HEK293 (cell line): Measurements from ENCODE around the gene ELAVL3.

Experiments used
- GFI1B ChIP-seq: fragments of 450-650 bp; formaldehyde crosslinking; IDR thresholded peaks from 2 replicates; pipeline ENCODE4 v1.5.1; 2016; ENCODE audit warnings: missing biosample characterization, missing genetic modification characterization
- GLIS1 ChIP-seq: fragments of 450-650 bp; formaldehyde crosslinking; IDR thresholded peaks from 2 replicates; pipeline ENCODE4 v1.5.1; 2016; ENCODE audit warnings: missing biosample characterization, missing genetic modification characterization
- KLF16 ChIP-seq: fragments of 450-650 bp; formaldehyde crosslinking; IDR thresholded peaks from 2 replicates; pipeline ENCODE4 v1.5.1; 2017; ENCODE audit warnings: missing biosample characterization, missing genetic modification characterization
- KLF9 ChIP-seq: fragments of 450-650 bp; formaldehyde crosslinking; IDR thresholded peaks from 2 replicates; pipeline ENCODE4 v1.5.1; 2016; ENCODE audit warnings: missing biosample characterization, missing genetic modification characterization, low read depth
- PRDM1 ChIP-seq: fragments of 450-650 bp; formaldehyde crosslinking; IDR thresholded peaks from 2 replicates; pipeline ENCODE4; 2016; ENCODE audit warnings: missing biosample characterization, missing genetic modification characterization
- SP2 ChIP-seq: fragments of 450-650 bp; formaldehyde crosslinking; IDR thresholded peaks from 2 replicates; pipeline ENCODE4 v1.5.1; 2016; ENCODE audit warnings: missing biosample characterization, missing genetic modification characterization
- ZBTB17 ChIP-seq: fragments of 450-650 bp; formaldehyde crosslinking; IDR thresholded peaks from 2 replicates; pipeline ENCODE4 v1.5.1; 2016; ENCODE audit warnings: missing biosample characterization, missing genetic modification characterization
- ZEB2 ChIP-seq: fragments of 450-650 bp; formaldehyde crosslinking; IDR thresholded peaks from 2 replicates; pipeline ENCODE4 v1.5.1; 2016; ENCODE audit warnings: missing biosample characterization, missing genetic modification characterization
- ZNF121 ChIP-seq: fragments of 450-650 bp; formaldehyde crosslinking; IDR thresholded peaks from 2 replicates; pipeline ENCODE4 v1.5.1; 2016; ENCODE audit warnings: missing biosample characterization, missing genetic modification characterization
- ZNF140 ChIP-seq: fragments of 450-650 bp; formaldehyde crosslinking; IDR thresholded peaks from 2 replicates; pipeline ENCODE4 v1.5.1; 2016; ENCODE audit warnings: missing biosample characterization, missing genetic modification characterization
- ZNF169 ChIP-seq: fragments of 450-650 bp; formaldehyde crosslinking; IDR thresholded peaks from 2 replicates; pipeline ENCODE4 v1.5.1; 2016; ENCODE audit warnings: missing biosample characterization, missing genetic modification characterization
- ZNF175 ChIP-seq: fragments of 450-650 bp; formaldehyde crosslinking; IDR thresholded peaks from 2 replicates; pipeline ENCODE4 v1.5.1; 2016; ENCODE audit warnings: missing biosample characterization, missing genetic modification characterization
- ZNF19 ChIP-seq: fragments of 450-650 bp; formaldehyde crosslinking; IDR thresholded peaks from 2 replicates; pipeline ENCODE4; 2016; ENCODE audit warnings: missing biosample characterization, missing genetic modification characterization, low read depth
- ZNF423 ChIP-seq: fragments of 450-650 bp; formaldehyde crosslinking; IDR thresholded peaks from 2 replicates; pipeline ENCODE4 v1.5.1; 2016; ENCODE audit warnings: missing biosample characterization, missing genetic modification characterization
- ZNF48 ChIP-seq: fragments of 450-650 bp; formaldehyde crosslinking; IDR thresholded peaks from 2 replicates; pipeline ENCODE4 v1.5.1; 2016; ENCODE audit warnings: missing biosample characterization, missing genetic modification characterization
- ZNF510 ChIP-seq: fragments of 450-650 bp; formaldehyde crosslinking; IDR thresholded peaks from 2 replicates; pipeline ENCODE4 v1.5.1; 2018; ENCODE audit warnings: mild to moderate bottlenecking, missing genetic modification characterization, missing biosample characterization; ENCODE audit not compliant: insufficient replicate concordance
- ZNF530 ChIP-seq: fragments of 450-650 bp; formaldehyde crosslinking; IDR thresholded peaks from 2 replicates; pipeline ENCODE4 v1.5.1; 2016; ENCODE audit warnings: low read depth, missing biosample characterization, missing genetic modification characterization
- ZNF561 ChIP-seq: fragments of 450-650 bp; IDR thresholded peaks from 2 replicates; pipeline ENCODE4 v1.5.1; 2018; ENCODE audit warnings: missing biosample characterization, missing genetic modification characterization, borderline replicate concordance
- ZNF571 ChIP-seq: fragments of 450-650 bp; formaldehyde crosslinking; IDR thresholded peaks from 2 replicates; pipeline ENCODE4 v1.5.0; 2017; ENCODE audit warnings: missing biosample characterization, missing genetic modification characterization
- ZNF658 ChIP-seq: fragments of 450-650 bp; formaldehyde crosslinking; IDR thresholded peaks from 2 replicates; pipeline ENCODE4; 2016; ENCODE audit warnings: missing biosample characterization, missing genetic modification characterization
- ZNF664 ChIP-seq: fragments of 450-650 bp; formaldehyde crosslinking; IDR thresholded peaks from 2 replicates; pipeline ENCODE4 v1.5.1; 2016; ENCODE audit warnings: missing biosample characterization, missing genetic modification characterization
- ZNF791 ChIP-seq: fragments of 450-650 bp; formaldehyde crosslinking; IDR thresholded peaks from 2 replicates; pipeline ENCODE4 v1.5.1; 2016; ENCODE audit warnings: missing biosample characterization, missing genetic modification characterization
- ZNF843 ChIP-seq: fragments of 450-650 bp; formaldehyde crosslinking; IDR thresholded peaks from 2 replicates; pipeline ENCODE4 v1.5.1; 2016; ENCODE audit warnings: missing biosample characterization, missing genetic modification characterization
- TF ChIP-seq, protein P1 (sequence below): fragments of 450-650 bp; formaldehyde crosslinking; IDR thresholded peaks from 2 replicates; pipeline ENCODE4 v1.5.1; 2016; ENCODE audit warnings: missing biosample characterization, missing genetic modification characterization
- TF ChIP-seq, protein P2 (sequence below): fragments of 450-650 bp; formaldehyde crosslinking; IDR thresholded peaks from 2 replicates; pipeline ENCODE4 v1.5.1; 2016; ENCODE audit warnings: missing biosample characterization, missing genetic modification characterization
- TF ChIP-seq, protein P3 (sequence below): fragments of 450-650 bp; IDR thresholded peaks from 2 replicates; pipeline ENCODE4 v1.5.1; 2018; ENCODE audit warnings: missing biosample characterization, missing genetic modification characterization
- TF ChIP-seq, protein P4 (sequence below): fragments of 450-650 bp; formaldehyde crosslinking; IDR thresholded peaks from 2 replicates; pipeline ENCODE4 v1.5.1; 2016; ENCODE audit warnings: missing biosample characterization, missing genetic modification characterization
- TF ChIP-seq, protein P5 (sequence below): fragments of 450-650 bp; formaldehyde crosslinking; IDR thresholded peaks from 2 replicates; pipeline ENCODE4 v1.5.1; 2016; ENCODE audit warnings: missing biosample characterization, missing genetic modification characterization, borderline replicate concordance
- TF ChIP-seq, protein P6 (sequence below): fragments of 450-650 bp; formaldehyde crosslinking; IDR thresholded peaks from 2 replicates; pipeline ENCODE4 v1.5.1; 2016; ENCODE audit warnings: missing biosample characterization, missing genetic modification characterization
- TF ChIP-seq, protein P7 (sequence below): fragments of 450-650 bp; formaldehyde crosslinking; IDR thresholded peaks from 2 replicates; pipeline ENCODE4 v1.5.1; 2016; ENCODE audit warnings: missing biosample characterization, missing genetic modification characterization

The ELAVL3 gene

DNA sequence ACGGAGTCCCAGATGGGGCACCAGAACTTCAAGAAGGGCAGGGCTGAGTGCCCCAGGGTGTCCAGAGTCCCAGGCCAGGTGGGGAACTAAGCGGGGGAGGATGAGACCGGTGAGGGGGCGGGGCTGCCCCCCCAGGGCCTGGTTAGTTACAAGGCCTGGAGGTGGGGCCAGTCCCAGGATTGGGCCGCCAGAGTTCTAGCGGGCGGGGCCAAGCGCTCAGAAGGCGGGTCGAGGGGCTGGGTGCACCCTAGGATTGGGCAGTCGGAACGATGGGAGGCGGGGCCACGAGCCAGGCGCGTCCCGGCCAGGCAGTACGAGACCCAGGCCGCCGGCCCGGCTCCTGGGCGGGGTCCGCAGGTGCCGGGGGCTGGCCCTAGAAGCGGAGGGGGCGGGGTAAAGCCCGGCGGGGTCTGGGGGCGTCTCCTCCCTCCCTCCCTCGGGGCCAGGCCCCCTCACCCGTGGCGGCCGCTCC, 24.2 kb upstream of the ELAVL3 start (continued):
- TF ChIP-seq ZNF664 (tag by site-specific recombination) (no peak), ZNF48 (tag by site-specific recombination) (no peak), ZNF791 (tag by site-specific recombination) (no peak), PRDM1 (tag by site-specific recombination) (no peak), ZNF140 (no peak), SP2 (tag by site-specific recombination) (peak; percentile 98), ZNF423 (no peak), ZNF658 (tag by site-specific recombination) (no peak), GFI1B (tag by site-specific recombination) (no peak), ZNF561 (tag by site-specific recombination) (no peak), ZNF175 (tag by site-specific recombination) (no peak), GLIS1 (tag by site-specific recombination) (peak; percentile 99), KLF16 (tag by site-specific recombination) (0 out of 2 replicates have a peak, but pooled peaks have one; percentile 21), ZNF19 (tag by site-specific recombination) (no peak), ZNF571 (tag by site-specific recombination) (no peak), ZNF169 (tag by site-specific recombination) (no peak), ZNF843 (tag by site-specific recombination) (no peak), KLF9 (tag by site-specific recombination) (peak; percentile 91), ZBTB17 (no peak), ZNF510 (tag by site-specific recombination) (no peak), ZEB2 (tag by site-specific recombination) (peak; percentile 51; the same call in 1 of the 2 replicates), ZNF121 (no peak), ZNF530 (no peak)
- TF ChIP-seq, protein P1, sequence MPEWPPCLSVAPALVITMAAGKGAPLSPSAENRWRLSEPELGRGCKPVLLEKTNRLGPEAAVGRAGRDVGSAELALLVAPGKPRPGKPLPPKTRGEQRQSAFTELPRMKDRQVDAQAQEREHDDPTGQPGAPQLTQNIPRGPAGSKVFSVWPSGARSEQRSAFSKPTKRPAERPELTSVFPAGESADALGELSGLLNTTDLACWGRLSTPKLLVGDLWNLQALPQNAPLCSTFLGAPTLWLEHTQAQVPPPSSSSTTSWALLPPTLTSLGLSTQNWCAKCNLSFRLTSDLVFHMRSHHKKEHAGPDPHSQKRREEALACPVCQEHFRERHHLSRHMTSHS: no peak
- TF ChIP-seq, protein P2, sequence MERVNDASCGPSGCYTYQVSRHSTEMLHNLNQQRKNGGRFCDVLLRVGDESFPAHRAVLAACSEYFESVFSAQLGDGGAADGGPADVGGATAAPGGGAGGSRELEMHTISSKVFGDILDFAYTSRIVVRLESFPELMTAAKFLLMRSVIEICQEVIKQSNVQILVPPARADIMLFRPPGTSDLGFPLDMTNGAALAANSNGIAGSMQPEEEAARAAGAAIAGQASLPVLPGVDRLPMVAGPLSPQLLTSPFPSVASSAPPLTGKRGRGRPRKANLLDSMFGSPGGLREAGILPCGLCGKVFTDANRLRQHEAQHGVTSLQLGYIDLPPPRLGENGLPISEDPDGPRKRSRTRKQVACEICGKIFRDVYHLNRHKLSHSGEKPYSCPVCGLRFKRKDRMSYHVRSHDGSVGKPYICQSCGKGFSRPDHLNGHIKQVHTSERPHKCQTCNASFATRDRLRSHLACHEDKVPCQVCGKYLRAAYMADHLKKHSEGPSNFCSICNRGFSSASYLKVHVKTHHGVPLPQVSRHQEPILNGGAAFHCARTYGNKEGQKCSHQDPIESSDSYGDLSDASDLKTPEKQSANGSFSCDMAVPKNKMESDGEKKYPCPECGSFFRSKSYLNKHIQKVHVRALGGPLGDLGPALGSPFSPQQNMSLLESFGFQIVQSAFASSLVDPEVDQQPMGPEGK (tag by site-specific recombination): peak; percentile 97
- TF ChIP-seq, protein P3, sequence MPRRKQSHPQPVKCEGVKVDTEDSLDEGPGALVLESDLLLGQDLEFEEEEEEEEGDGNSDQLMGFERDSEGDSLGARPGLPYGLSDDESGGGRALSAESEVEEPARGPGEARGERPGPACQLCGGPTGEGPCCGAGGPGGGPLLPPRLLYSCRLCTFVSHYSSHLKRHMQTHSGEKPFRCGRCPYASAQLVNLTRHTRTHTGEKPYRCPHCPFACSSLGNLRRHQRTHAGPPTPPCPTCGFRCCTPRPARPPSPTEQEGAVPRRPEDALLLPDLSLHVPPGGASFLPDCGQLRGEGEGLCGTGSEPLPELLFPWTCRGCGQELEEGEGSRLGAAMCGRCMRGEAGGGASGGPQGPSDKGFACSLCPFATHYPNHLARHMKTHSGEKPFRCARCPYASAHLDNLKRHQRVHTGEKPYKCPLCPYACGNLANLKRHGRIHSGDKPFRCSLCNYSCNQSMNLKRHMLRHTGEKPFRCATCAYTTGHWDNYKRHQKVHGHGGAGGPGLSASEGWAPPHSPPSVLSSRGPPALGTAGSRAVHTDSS (tag by site-specific recombination): no peak; the same call in 1 of the 2 replicates
- TF ChIP-seq, protein P4, sequence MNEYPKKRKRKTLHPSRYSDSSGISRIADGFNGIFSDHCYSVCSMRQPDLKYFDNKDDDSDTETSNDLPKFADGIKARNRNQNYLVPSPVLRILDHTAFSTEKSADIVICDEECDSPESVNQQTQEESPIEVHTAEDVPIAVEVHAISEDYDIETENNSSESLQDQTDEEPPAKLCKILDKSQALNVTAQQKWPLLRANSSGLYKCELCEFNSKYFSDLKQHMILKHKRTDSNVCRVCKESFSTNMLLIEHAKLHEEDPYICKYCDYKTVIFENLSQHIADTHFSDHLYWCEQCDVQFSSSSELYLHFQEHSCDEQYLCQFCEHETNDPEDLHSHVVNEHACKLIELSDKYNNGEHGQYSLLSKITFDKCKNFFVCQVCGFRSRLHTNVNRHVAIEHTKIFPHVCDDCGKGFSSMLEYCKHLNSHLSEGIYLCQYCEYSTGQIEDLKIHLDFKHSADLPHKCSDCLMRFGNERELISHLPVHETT (tag by site-specific recombination): no peak
- TF ChIP-seq, protein P5, sequence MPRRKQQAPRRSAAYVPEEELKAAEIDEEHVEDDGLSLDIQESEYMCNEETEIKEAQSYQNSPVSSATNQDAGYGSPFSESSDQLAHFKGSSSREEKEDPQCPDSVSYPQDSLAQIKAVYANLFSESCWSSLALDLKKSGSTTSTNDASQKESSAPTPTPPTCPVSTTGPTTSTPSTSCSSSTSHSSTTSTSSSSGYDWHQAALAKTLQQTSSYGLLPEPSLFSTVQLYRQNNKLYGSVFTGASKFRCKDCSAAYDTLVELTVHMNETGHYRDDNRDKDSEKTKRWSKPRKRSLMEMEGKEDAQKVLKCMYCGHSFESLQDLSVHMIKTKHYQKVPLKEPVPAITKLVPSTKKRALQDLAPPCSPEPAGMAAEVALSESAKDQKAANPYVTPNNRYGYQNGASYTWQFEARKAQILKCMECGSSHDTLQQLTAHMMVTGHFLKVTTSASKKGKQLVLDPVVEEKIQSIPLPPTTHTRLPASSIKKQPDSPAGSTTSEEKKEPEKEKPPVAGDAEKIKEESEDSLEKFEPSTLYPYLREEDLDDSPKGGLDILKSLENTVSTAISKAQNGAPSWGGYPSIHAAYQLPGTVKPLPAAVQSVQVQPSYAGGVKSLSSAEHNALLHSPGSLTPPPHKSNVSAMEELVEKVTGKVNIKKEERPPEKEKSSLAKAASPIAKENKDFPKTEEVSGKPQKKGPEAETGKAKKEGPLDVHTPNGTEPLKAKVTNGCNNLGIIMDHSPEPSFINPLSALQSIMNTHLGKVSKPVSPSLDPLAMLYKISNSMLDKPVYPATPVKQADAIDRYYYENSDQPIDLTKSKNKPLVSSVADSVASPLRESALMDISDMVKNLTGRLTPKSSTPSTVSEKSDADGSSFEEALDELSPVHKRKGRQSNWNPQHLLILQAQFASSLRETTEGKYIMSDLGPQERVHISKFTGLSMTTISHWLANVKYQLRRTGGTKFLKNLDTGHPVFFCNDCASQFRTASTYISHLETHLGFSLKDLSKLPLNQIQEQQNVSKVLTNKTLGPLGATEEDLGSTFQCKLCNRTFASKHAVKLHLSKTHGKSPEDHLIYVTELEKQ: no peak
- TF ChIP-seq, protein P6, sequence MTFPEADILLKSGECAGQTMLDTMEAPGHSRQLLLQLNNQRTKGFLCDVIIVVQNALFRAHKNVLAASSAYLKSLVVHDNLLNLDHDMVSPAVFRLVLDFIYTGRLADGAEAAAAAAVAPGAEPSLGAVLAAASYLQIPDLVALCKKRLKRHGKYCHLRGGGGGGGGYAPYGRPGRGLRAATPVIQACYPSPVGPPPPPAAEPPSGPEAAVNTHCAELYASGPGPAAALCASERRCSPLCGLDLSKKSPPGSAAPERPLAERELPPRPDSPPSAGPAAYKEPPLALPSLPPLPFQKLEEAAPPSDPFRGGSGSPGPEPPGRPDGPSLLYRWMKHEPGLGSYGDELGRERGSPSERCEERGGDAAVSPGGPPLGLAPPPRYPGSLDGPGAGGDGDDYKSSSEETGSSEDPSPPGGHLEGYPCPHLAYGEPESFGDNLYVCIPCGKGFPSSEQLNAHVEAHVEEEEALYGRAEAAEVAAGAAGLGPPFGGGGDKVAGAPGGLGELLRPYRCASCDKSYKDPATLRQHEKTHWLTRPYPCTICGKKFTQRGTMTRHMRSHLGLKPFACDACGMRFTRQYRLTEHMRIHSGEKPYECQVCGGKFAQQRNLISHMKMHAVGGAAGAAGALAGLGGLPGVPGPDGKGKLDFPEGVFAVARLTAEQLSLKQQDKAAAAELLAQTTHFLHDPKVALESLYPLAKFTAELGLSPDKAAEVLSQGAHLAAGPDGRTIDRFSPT (tag by site-specific recombination): no peak
- TF ChIP-seq, protein P7, sequence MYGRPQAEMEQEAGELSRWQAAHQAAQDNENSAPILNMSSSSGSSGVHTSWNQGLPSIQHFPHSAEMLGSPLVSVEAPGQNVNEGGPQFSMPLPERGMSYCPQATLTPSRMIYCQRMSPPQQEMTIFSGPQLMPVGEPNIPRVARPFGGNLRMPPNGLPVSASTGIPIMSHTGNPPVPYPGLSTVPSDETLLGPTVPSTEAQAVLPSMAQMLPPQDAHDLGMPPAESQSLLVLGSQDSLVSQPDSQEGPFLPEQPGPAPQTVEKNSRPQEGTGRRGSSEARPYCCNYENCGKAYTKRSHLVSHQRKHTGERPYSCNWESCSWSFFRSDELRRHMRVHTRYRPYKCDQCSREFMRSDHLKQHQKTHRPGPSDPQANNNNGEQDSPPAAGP (tag by site-specific recombination): no peak
